SH-SY5Y (cell line): ENCODE measurements around the gene DLEC1.

Experiments
- GATA2 ChIP-seq: IDR thresholded peaks from 2 replicates; pipeline ENCODE4 v1.6.1; 2011; ENCODE audit warnings: mild to moderate bottlenecking, low read depth, low read length
- GATA3 ChIP-seq: IDR thresholded peaks from 2 replicates; pipeline ENCODE4 v1.6.1; 2011; ENCODE audit warnings: low read depth, mild to moderate bottlenecking, low read length, moderate library complexity

DLEC1 gene

GRCh38 chr3:38122712-38123290 lies 83.8 kb downstream of the DLEC1 start:
- TF ChIP-seq GATA3: no peak
- TF ChIP-seq GATA2: no peak

- TF ChIP-seq GATA2 (no peak), GATA3 (no peak)
These were observed 85.5 kb downstream of the DLEC1 start for GRCh38 chr3:38124324-38125122.

GRCh38 chr3:38125305-38126120 lies 86.5 kb downstream of the DLEC1 start:
- TF ChIP-seq GATA2: no peak
- no peak for TF ChIP-seq GATA3

- TF ChIP-seq GATA2 (no peak), GATA3 (no peak)
These were observed 87.3 kb downstream of the DLEC1 start for GRCh38 chr3:38126121-38126892.

- TF ChIP-seq GATA3 (no peak), GATA2 (no peak)
These were observed 88.7 kb downstream of the DLEC1 start for GRCh38 chr3:38127611-38128302.

GRCh38 chr3:38128303-38128655 lies 89.3 kb downstream of the DLEC1 start:
- TF ChIP-seq GATA3 (no peak), GATA2 (no peak)

- TF ChIP-seq GATA3: no peak
- TF ChIP-seq GATA2: no peak
These were observed 90.0 kb downstream of the DLEC1 start for GRCh38 chr3:38129058-38129457.

- TF ChIP-seq GATA2 (no peak), GATA3 (no peak)
These were observed 91.6 kb downstream of the DLEC1 start for GRCh38 chr3:38130631-38131065.

- TF ChIP-seq GATA3 (no peak), GATA2 (no peak)
These were observed 92.8 kb downstream of the DLEC1 start for GRCh38 chr3:38131621-38132369.

- TF ChIP-seq GATA2: no peak
- no peak for TF ChIP-seq GATA3
These were observed 94.2 kb downstream of the DLEC1 start for GRCh38 chr3:38133209-38133556.

- TF ChIP-seq GATA3 (no peak), GATA2 (no peak)
These were observed 94.8 kb downstream of the DLEC1 start for GRCh38 chr3:38133557-38134405.

- TF ChIP-seq GATA2 (no peak), GATA3 (no peak)
These were observed 97.4 kb downstream of the DLEC1 start for GRCh38 chr3:38136393-38136776.
